ENCODE data around the gene ZFAND5.

DNA sequence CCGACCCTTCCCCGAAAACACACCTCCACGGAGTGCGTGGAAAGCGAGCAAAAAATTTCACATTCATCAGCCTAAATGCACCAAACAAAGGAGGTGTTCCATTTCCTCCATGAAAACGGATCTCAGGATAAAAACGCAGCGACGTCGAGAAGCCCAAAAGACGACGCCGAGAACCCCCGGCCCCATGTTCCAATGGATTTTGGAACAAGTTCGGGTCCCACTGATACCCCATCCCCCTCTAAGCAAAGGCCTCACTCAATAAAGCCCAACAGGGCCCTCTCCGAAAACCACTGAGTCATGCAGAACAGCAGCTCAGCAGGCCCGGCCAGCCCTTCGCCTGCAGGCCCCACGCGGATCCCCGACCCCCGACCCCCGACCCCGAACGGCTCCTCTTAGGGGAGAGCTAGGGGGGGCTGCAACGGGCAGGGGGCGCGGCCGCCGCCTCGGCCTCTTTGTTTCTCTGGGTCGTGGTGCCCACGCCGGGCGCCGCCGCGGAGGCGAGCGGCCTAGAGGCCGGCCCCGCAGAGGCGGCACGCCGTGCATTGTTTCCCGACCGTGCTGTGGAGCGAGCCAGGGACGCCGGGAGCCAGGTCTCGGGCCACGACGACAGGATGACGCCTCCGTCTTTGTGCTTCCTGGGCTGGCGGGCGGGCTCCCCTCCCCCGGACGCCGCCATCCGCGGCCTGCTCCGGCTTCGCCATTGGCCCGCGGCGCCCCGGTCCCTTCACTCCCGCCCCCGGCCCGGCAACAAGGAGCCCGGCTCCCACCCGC lies 915 bp downstream of the ZFAND5 start:
- TF ChIP-seq POLR2A (IDR thresholded peaks at IDR 0.05) (no peak), EP300 (IDR thresholded peaks at IDR 0.05) (no peak)
